BLaER1 treated with 17β-estradiol and CSF1 and Interleukin-3, amounts not matched to agents 10 nM and 100 nM (cell line): ENCODE data around the gene PTPRO.

Source experiments
- H3K27ac ChIP-seq, 11 experiments: shearing (Covaris generic); formaldehyde crosslinking; 2 replicates each; pipeline ENCODE4 v1.8.1; 2022
- H3K27me3 ChIP-seq, 11 experiments: shearing (Covaris generic); formaldehyde crosslinking; 2 replicates each; pipeline ENCODE4 v1.8.1; 2022
- H3K36me3 ChIP-seq, 11 experiments: shearing (Covaris generic); formaldehyde crosslinking; 2 replicates each; pipeline ENCODE4 v1.8.1; 2022
- H3K4me1 ChIP-seq, 10 experiments: shearing (Covaris generic); formaldehyde crosslinking; 2 replicates each; pipeline ENCODE4 v1.8.1; 2022
- H3K4me2 ChIP-seq, 11 experiments: shearing (Covaris generic); formaldehyde crosslinking; 2 replicates each; pipeline ENCODE4 v1.8.1; 2022
- H3K4me3 ChIP-seq, 10 experiments: shearing (Covaris generic); formaldehyde crosslinking; 2 replicates each; pipeline ENCODE4 v1.8.1; 2022
- H3K9ac ChIP-seq, 11 experiments: shearing (Covaris generic); formaldehyde crosslinking; 2 replicates each; pipeline ENCODE4 v1.8.1; 2022
- H3K9me3 ChIP-seq, 11 experiments: shearing (Covaris generic); formaldehyde crosslinking; replicated peaks in 1 of 11; 2 replicates each; pipeline ENCODE4 v1.8.1; 2022
- H4K20me1 ChIP-seq, 11 experiments: shearing (Covaris generic); formaldehyde crosslinking; 2 replicates each; pipeline ENCODE4 v1.8.1; 2022
- Cebpa-rat ChIP-seq, 11 experiments: shearing (Covaris generic); IDR thresholded peaks; 2 replicates each; pipeline ENCODE4 v1.8.1; 2022

Gene PTPRO

GRCh38 chr12:15534322-15534721 lies 212.0 kb downstream of the PTPRO start:
- Histone ChIP-seq H3K4me1 (peaks cover 0 to 51% (median 20%) of the 10 kb centered on the region in 10 experiments; a peak in 13 of 20 replicates), H3K9ac (no peak overlapping the region), H3K4me3 (no peak overlapping the region), H3K27ac (peak overlapping the region in 5 of 11 experiments; percentile 21 to 76 (median 41); a peak in 8 of 22 replicates), H4K20me1 (no peaks in the 10 kb centered on the region), H3K36me3 (no peaks in the 10 kb centered on the region), H3K4me2 (peak overlapping the region in 5 of 11 experiments; percentile 43 to 76 (median 60); a peak in 9 of 22 replicates), H3K27me3 (no peaks in the 10 kb centered on the region), H3K9me3 (no peaks in the 10 kb centered on the region)
- TF ChIP-seq Cebpa-rat (IDR thresholded peaks at IDR 0.05) = no peak

DNA sequence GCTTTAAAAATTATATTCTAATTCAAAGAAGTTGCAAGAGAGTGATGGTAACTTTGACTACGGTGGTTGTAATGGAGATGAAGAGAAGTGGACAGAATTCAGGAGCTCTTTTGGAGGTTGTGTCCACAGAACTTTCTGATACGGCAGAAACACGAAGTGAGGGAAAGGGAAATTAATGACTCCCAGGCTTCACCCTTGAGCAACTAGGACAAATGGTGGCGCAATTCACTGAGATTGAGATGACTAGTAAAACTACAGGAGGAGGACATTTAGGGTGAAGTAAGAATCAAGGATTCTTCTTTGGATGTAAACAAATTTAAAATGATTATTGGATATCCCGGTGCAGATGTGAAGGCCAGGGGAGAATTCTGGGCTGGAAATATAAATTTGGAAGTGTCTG lies 212.6 kb downstream of the PTPRO start:
- H3K4me1 ChIP-seq = peaks cover 0 to 51% (median 20%) of the 10 kb centered on the region in 10 experiments; a peak in 13 of 20 replicates

DNA sequence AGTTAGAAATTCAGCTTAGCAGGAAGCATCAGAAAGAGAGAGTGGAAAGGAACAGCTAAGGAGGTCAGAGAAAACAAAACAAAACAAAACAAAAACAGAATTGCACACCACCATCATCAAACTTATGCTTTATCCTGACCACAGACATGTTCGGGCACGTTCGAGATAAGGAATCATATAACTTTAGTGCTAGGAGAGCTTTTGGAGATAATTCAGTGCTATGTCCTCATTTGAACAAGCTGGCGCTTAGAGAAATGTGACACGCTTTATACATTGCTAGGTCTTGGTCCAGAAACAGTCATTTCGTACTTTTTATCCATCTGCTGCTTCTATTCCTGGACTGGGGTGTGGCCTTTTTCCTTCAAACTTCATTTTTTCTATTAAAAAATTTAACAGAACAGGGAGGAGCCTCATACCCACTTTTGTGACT lies 213.1 kb downstream of the PTPRO start:
- H3K4me3 ChIP-seq = no peak overlapping the region
- peak overlapping the region in 1 of 11 experiments; percentile 36; a peak in 2 of 22 replicates for H3K9ac ChIP-seq
- peaks cover 0 to 51% (median 20%) of the 10 kb centered on the region in 10 experiments; a peak in 13 of 20 replicates for H3K4me1 ChIP-seq
- no peaks in the 10 kb centered on the region for H3K36me3 ChIP-seq
- no peaks in the 10 kb centered on the region for H3K27me3 ChIP-seq
- TF ChIP-seq Cebpa-rat (IDR thresholded peaks at IDR 0.05) = no peak
- H3K4me2 ChIP-seq = peak overlapping the region in 7 of 11 experiments; percentile 8 to 76 (median 59); a peak in 12 of 22 replicates
- no peaks in the 10 kb centered on the region for H3K9me3 ChIP-seq
- no peaks in the 10 kb centered on the region for H4K20me1 ChIP-seq
- H3K27ac ChIP-seq = peak overlapping the region in 6 of 11 experiments; percentile 15 to 76 (median 36); a peak in 11 of 22 replicates

More for the DNA sequence above, 212.6 kb downstream of the PTPRO start:
- peak overlapping the region in 1 of 11 experiments; percentile 36; a peak in 2 of 22 replicates for H3K9ac ChIP-seq
- H4K20me1 ChIP-seq = no peaks in the 10 kb centered on the region
- H3K27me3 ChIP-seq = no peaks in the 10 kb centered on the region
- H3K4me2 ChIP-seq = peak overlapping the region in 7 of 11 experiments; percentile 8 to 76 (median 59); a peak in 12 of 22 replicates
- TF ChIP-seq Cebpa-rat (IDR thresholded peaks at IDR 0.05) = 0 out of 22 replicates have a peak, but pooled peaks of 1 of the 11 experiments have one; percentile 17
- H3K9me3 ChIP-seq = no peaks in the 10 kb centered on the region
- H3K4me3 ChIP-seq = no peak overlapping the region
- H3K27ac ChIP-seq = peak overlapping the region in 6 of 11 experiments; percentile 21 to 76 (median 36); a peak in 10 of 22 replicates
- no peaks in the 10 kb centered on the region for H3K36me3 ChIP-seq

DNA sequence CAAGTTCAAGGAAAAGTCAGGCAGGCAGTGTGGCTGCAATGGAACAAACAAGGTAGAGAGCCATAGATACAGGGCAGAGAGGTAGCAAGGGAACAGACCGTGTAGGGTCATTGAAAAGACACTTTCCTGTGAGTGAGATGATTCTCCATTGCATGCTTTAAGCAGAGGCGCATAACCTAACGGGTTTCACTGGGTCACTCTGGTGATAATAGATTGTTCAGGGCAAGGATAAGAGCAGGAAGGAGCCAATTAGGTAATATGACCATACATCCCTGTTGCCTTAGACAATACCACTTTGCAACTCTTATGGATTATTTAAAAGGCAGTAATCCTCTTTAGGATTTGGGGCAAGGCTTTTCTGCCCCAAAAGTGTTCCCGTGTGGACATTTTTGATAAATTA lies 214.1 kb downstream of the PTPRO start:
- Histone ChIP-seq H3K4me1 (peaks cover 0 to 54% (median 20%) of the 10 kb centered on the region in 10 experiments; a peak in 13 of 20 replicates), H3K27me3 (no peaks in the 10 kb centered on the region), H3K4me2 (peak overlapping the region in 5 of 11 experiments; percentile 43 to 76 (median 60); a peak in 10 of 22 replicates)

GRCh38 chr12:15538881-15539280 lies 216.6 kb downstream of the PTPRO start:
- no peak overlapping the region for H3K9ac ChIP-seq
- H3K9me3 ChIP-seq = no peaks in the 10 kb centered on the region
- H4K20me1 ChIP-seq = no peaks in the 10 kb centered on the region
- peaks cover 0 to 59% (median 20%) of the 10 kb centered on the region in 10 experiments; a peak in 13 of 20 replicates for H3K4me1 ChIP-seq
- H3K27ac ChIP-seq = no peak overlapping the region
- H3K27me3 ChIP-seq = no peaks in the 10 kb centered on the region
- no peak for TF ChIP-seq Cebpa-rat (IDR thresholded peaks at IDR 0.05)
- no peaks in the 10 kb centered on the region for H3K36me3 ChIP-seq
- no peak overlapping the region for H3K4me2 ChIP-seq
- H3K4me3 ChIP-seq = no peak overlapping the region

More for the DNA sequence above, 214.1 kb downstream of the PTPRO start:
- Histone ChIP-seq H3K27ac (peak overlapping the region in 3 of 11 experiments; percentile 41 to 76 (median 59); a peak in 5 of 22 replicates), H3K9ac (no peak overlapping the region), H3K4me3 (no peak overlapping the region), H4K20me1 (no peaks in the 10 kb centered on the region), H3K36me3 (no peaks in the 10 kb centered on the region), H3K9me3 (no peaks in the 10 kb centered on the region)
- TF ChIP-seq Cebpa-rat (IDR thresholded peaks at IDR 0.05) = no peak

- Histone ChIP-seq H3K4me1 (peaks cover 0 to 59% (median 23%) of the 10 kb centered on the region in 10 experiments; a peak in 14 of 20 replicates), H3K9me3 (no peaks in the 10 kb centered on the region), H3K27ac (no peak overlapping the region), H3K27me3 (no peaks in the 10 kb centered on the region), H4K20me1 (no peaks in the 10 kb centered on the region), H3K4me2 (no peak overlapping the region), H3K9ac (no peak overlapping the region), H3K36me3 (no peaks in the 10 kb centered on the region), H3K4me3 (no peak overlapping the region)
- no peak for TF ChIP-seq Cebpa-rat (IDR thresholded peaks at IDR 0.05)
These were observed 217.7 kb downstream of the PTPRO start for GRCh38 chr12:15540005-15540404.

GRCh38 chr12:15540469-15540872 lies 218.2 kb downstream of the PTPRO start:
- TF ChIP-seq Cebpa-rat (IDR thresholded peaks at IDR 0.05) = no peak
- no peaks in the 10 kb centered on the region for H3K9me3 ChIP-seq
- no peak overlapping the region for H3K4me3 ChIP-seq
- H3K4me1 ChIP-seq = peaks cover 0 to 59% (median 23%) of the 10 kb centered on the region in 10 experiments; a peak in 15 of 20 replicates
- no peaks in the 10 kb centered on the region for H4K20me1 ChIP-seq
- no peak overlapping the region for H3K4me2 ChIP-seq
- H3K27me3 ChIP-seq = no peaks in the 10 kb centered on the region
- no peak overlapping the region for H3K27ac ChIP-seq
- H3K36me3 ChIP-seq = no peaks in the 10 kb centered on the region
- no peak overlapping the region for H3K9ac ChIP-seq

DNA sequence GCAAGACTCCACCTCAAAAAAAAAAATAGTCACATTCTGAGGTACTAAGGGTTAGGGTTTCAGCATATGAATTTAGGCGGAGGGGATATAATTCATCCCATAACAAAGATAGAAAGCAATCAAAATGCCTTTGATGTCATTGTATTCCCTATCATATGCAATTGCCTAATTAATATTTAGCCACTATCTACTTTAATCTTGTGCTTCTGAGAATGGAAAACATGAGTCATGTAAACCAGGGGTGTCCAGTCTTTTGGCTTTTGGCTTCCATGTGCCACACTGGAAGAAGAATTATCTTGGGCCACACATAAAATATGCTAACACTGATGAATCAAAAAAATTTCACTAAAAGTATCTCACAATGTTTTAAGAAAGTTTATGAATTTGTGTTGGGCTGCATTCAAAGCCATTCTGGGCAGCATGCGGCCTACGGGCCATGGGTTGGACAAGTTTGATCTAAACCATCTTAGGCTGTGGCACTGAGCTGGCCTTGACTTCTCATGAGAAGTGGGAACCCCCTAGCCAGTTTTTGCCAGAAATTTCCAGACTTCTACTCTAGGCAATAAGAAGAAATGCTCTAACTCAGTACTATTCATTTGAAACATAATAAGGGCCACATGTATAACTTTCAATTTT lies 219.8 kb downstream of the PTPRO start:
- Histone ChIP-seq H3K9ac (no peak overlapping the region), H3K4me3 (no peak overlapping the region), H3K36me3 (no peaks in the 10 kb centered on the region), H3K27ac (no peak overlapping the region), H4K20me1 (no peaks in the 10 kb centered on the region), H3K27me3 (no peaks in the 10 kb centered on the region), H3K9me3 (no peaks in the 10 kb centered on the region), H3K4me2 (no peak overlapping the region), H3K4me1 (peaks cover 6 to 48% (median 31%) of the 10 kb centered on the region in 10 experiments; a peak in 18 of 20 replicates)
- no peak for TF ChIP-seq Cebpa-rat (IDR thresholded peaks at IDR 0.05)

DNA sequence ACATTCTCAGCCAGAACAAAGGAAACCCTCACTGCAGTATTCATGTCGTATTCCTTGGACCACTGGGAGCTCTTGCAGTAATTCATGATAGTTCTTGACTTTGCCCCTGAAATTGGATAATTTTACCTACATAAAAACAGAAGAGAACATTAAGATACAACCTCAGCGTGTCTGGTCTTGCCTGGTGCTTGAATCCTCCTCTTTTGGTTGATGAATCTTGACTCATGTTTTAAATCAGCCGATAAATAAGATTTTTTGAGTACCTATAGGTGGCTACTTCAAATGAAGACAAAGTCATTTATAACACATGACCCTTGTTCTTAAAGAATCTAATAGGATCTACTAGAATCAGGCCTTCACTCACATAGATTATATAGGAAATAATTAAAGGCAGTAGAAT lies 221.0 kb downstream of the PTPRO start:
- H3K4me3 ChIP-seq = no peak overlapping the region
- no peaks in the 10 kb centered on the region for H3K27me3 ChIP-seq
- no peak for TF ChIP-seq Cebpa-rat (IDR thresholded peaks at IDR 0.05)
- no peaks in the 10 kb centered on the region for H3K9me3 ChIP-seq
- no peak overlapping the region for H3K9ac ChIP-seq
- peak overlapping the region in 4 of 11 experiments; percentile 86 to 97 (median 93); a peak in 5 of 22 replicates for H3K4me2 ChIP-seq
- H3K4me1 ChIP-seq = peaks cover 6 to 49% (median 41%) of the 10 kb centered on the region in 10 experiments; a peak in 18 of 20 replicates
- peak overlapping the region in 2 of 11 experiments; percentile 98 to 99; a peak in 2 of 22 replicates for H3K27ac ChIP-seq
- H3K36me3 ChIP-seq = no peaks in the 10 kb centered on the region
- H4K20me1 ChIP-seq = no peaks in the 10 kb centered on the region
